Endothelial cell of umbilical vein (primary cell): ENCODE measurements around the gene RNF214. TPM values are rescaled to one million over a fixed set of nuclear protein-coding genes. Genes with fewer than 3 reads are reported as not detected.

ENCODE experiments used
- BruUV-seq: library from RNA; stranded (reverse); fragments of 400-500 nt; replicated peaks from 2 replicates; lab custom pipeline; 2021; lab: Mats Ljungman, UMichigan
- CTCF ChIA-PET: fragments of 300-600, 350-600 bp; sonication (Branson Sonifier 250); formaldehyde crosslinking; loops from one replicate; lab custom pipeline; 2021; ENCODE audit warnings: antibody characterized with exemption, inconsistent platforms; lab: Charles Lee
- POLR2A ChIA-PET: fragments of 300-600, 350-600 bp; sonication (Branson Sonifier 250); formaldehyde crosslinking; loops from one replicate; lab custom pipeline; 2021; ENCODE audit warnings: antibody characterized with exemption, inconsistent platforms; lab: Charles Lee
- DNase-seq: peaks from one replicate; pipeline ENCODE4 v3.0.0-alpha.2; 2011; ENCODE audit warnings: low read depth, low spot score
- FAIRE-seq: peaks from 2 replicates; lab custom pipeline; 2011; peaks lifted over from hg19 to GRCh38; lab: Jason Lieb, UNC
- H2AFZ ChIP-seq: 2 replicates; pipeline ENCODE4 v1.6.0; 2012; ENCODE audit warnings: low read depth, low read length, control low read depth, inconsistent platforms
- H3K27ac ChIP-seq: 2 replicates; pipeline ENCODE4 v1.5.1; 2011; ENCODE audit warnings: low read depth, mild to moderate bottlenecking, control low read depth, low read length, moderate library complexity; ENCODE audit not compliant: insufficient read depth
- H3K27me3 ChIP-seq, 2 experiments: 2 replicates each; pipeline versions ENCODE4 v1.6.0 to v1.6.1; 2011; ENCODE audit warnings: low read length in 2 of 2, mixed read lengths in 1 of 2; ENCODE audit not compliant: control insufficient read depth in 2 of 2, insufficient read depth in 2 of 2
- H3K36me3 ChIP-seq, 2 experiments: 2 replicates in 1 of 2; 3 replicates in 1 of 2; pipeline ENCODE4 v1.5.1; 2011; ENCODE audit warnings: low read length in 2 of 2, mild to moderate bottlenecking in 1 of 2, moderate library complexity in 1 of 2; ENCODE audit not compliant: control insufficient read depth in 2 of 2, insufficient read depth in 2 of 2; ENCODE audit errors: extremely low read depth in 1 of 2
- H3K4me1 ChIP-seq: 3 replicates; pipeline ENCODE4 v1.5.1; 2011; ENCODE audit warnings: mild to moderate bottlenecking, low read length; ENCODE audit not compliant: control insufficient read depth, insufficient read depth; ENCODE audit errors: extremely low read depth
- H3K4me2 ChIP-seq: 2 replicates; pipeline ENCODE4 v1.6.1; 2011; ENCODE audit warnings: low read length, control low read depth, mixed read lengths; ENCODE audit not compliant: insufficient read depth
- H3K4me3 ChIP-seq, 3 experiments: fragments of 200-600 bp in 1 of 3; sonication (generic), shearing (Covaris generic) in 1 of 3; replicated peaks in 1 of 3; 2 replicates each; pipeline ENCODE4 v1.5.1; 2011 to 2016; ENCODE audit warnings: control low read depth in 3 of 3, low read length in 3 of 3, mild to moderate bottlenecking in 2 of 3, inconsistent platforms in 1 of 3, low read depth in 1 of 3, moderate library complexity in 1 of 3; ENCODE audit not compliant: insufficient read depth in 1 of 3
- H3K79me2 ChIP-seq: 2 replicates; pipeline ENCODE4 v1.6.0; 2012; ENCODE audit warnings: low read length, inconsistent platforms; ENCODE audit not compliant: control insufficient read depth, insufficient read depth
- H3K9ac ChIP-seq: replicated peaks from 2 replicates; pipeline ENCODE3; 2011; ENCODE audit warnings: low read length, control low read depth; ENCODE audit not compliant: insufficient read depth; ENCODE audit errors: extremely low read depth
- H3K9me1 ChIP-seq: replicated peaks from 3 replicates; pipeline ENCODE4 v1.6.0; 2011; ENCODE audit warnings: mild to moderate bottlenecking, low read length; ENCODE audit not compliant: control insufficient read depth, insufficient read depth; ENCODE audit errors: extremely low read depth
- H3K9me3 ChIP-seq: replicated peaks from 2 replicates; pipeline ENCODE4 v1.5.1; 2012; ENCODE audit warnings: low read length, inconsistent platforms; ENCODE audit not compliant: control insufficient read depth, insufficient read depth
- H4K20me1 ChIP-seq: replicated peaks from 2 replicates; pipeline ENCODE3; 2011; ENCODE audit warnings: mild to moderate bottlenecking, low read length; ENCODE audit not compliant: control insufficient read depth, insufficient read depth; ENCODE audit errors: extremely low read depth
- CTCF ChIP-seq, 2 donors: IDR thresholded peaks; 1 replicate in 1 of 2; 2 replicates in 1 of 2; pipeline ENCODE4 v1.5.1; 2011; ENCODE audit warnings: low read length in 2 of 2, mild to moderate bottlenecking in 2 of 2, moderate library complexity in 2 of 2, control low read depth in 1 of 2, inconsistent platforms in 1 of 2, low read depth in 1 of 2; ENCODE audit not compliant: insufficient read depth in 1 of 2; ENCODE audit errors: extremely low read depth in 1 of 2
- EZH2 ChIP-seq: IDR thresholded peaks from 2 replicates; pipeline ENCODE4 v1.6.1; 2012; ENCODE audit warnings: borderline replicate concordance, low read depth, mild to moderate bottlenecking, moderate library complexity, low read length, inconsistent platforms; ENCODE audit not compliant: severe bottlenecking
- FOS ChIP-seq: IDR thresholded peaks from 2 replicates; pipeline ENCODE4 v1.6.1; 2011; ENCODE audit warnings: mild to moderate bottlenecking, low read length, moderate library complexity, borderline replicate concordance; ENCODE audit not compliant: insufficient read depth
- GATA2 ChIP-seq: IDR thresholded peaks from 2 replicates; pipeline ENCODE4 v1.7.0; 2011; ENCODE audit warnings: low read depth, mild to moderate bottlenecking, moderate library complexity, mixed read lengths, low read length; ENCODE audit not compliant: insufficient read length, insufficient read depth
- JUN ChIP-seq: IDR thresholded peaks from 2 replicates; pipeline ENCODE4 v1.6.1; 2011; ENCODE audit warnings: borderline replicate concordance, low read depth; ENCODE audit not compliant: insufficient read length, insufficient read depth
- MAX ChIP-seq: IDR thresholded peaks from 2 replicates; pipeline ENCODE4 v1.6.1; 2011; ENCODE audit not compliant: insufficient read depth, insufficient read length
- MYC ChIP-seq: IDR thresholded peaks from one replicate; pipeline ENCODE4 v1.6.1; 2011; ENCODE audit warnings: mild to moderate bottlenecking, low read depth, low read length
- POLR2A ChIP-seq: IDR thresholded peaks from 2 replicates; pipeline ENCODE4 v1.6.1; 2012; ENCODE audit warnings: low read depth, mild to moderate bottlenecking, control low read depth, low read length
- POLR2AphosphoS5 ChIP-seq: IDR thresholded peaks from 2 replicates; pipeline ENCODE4 v1.6.1; 2012; ENCODE audit warnings: low read depth, mild to moderate bottlenecking, control low read depth, low read length, moderate library complexity; ENCODE audit not compliant: insufficient read depth
- dilution Hi-C: fragments of 300-500 bp; cut with MboI; formaldehyde crosslinking; loops from one replicate; pipeline ENCODE4 v1.15.0; 2019; ENCODE audit warnings: low sequenced_read_pairs; ENCODE audit not compliant: extremely low pct_ligation_motif_present
- intact Hi-C: fragments of 100-400 bp; cut with micrococcal nuclease; formaldehyde crosslinking; loops from one replicate; pipeline ENCODE4 v1.10.0; 2022
- polyA plus RNA-seq, 4 experiments: library from polyadenylated mRNA; depleted of rRNA in 3 of 4; stranded (reverse) in 3 of 4; unstranded in 1 of 4; fragments of >200 nt; gene quantifications; 2 replicates each; pipeline versions ENCODE4 v1.2.1 to v1.2.3, GENCODE V29; 2011 to 2012; ENCODE audit warnings: missing spikeins in 1 of 4
- total RNA-seq: library from RNA; stranded (reverse); gene quantifications from 2 replicates; pipeline ENCODE4 v1.2.3, GENCODE V29; 2021

Gene RNF214
- total and polyA plus RNA-seq, 2 donors (not counting 3 experiments of a cell fraction or from before 2014, with no cell fraction given), result 24.3 to 28.2 TPM

GRCh38 chr11:117230999-117231841 is 1.3 kb upstream of the RNF214 start:
- H3K27ac ChIP-seq, result peak overlapping the region; percentile 89
- H3K27me3 ChIP-seq, result no peaks in the 10 kb centered on the region
- H2AFZ ChIP-seq, result peak overlapping the region; percentile 100
- no peaks in the 10 kb centered on the region for H4K20me1 ChIP-seq
- peak; percentile 22 for DNase-seq
- intact Hi-C loops, result loop anchor here (1.0 to 10.0 kb wide), 2 partner anchors 50 to 584 kb away; no protein-coding TSS in a partner anchor
- BruUV-seq, result no TSS peak
- no peaks in the 10 kb centered on the region for H3K9me1 ChIP-seq
- ChIA-PET CTCF (interaction anchor here (0.6 to 3.6 kb wide), 17 partner anchors 10 to 715 kb away, joined by 3 to 24 read pairs (median 3); partner anchors contain the start of genes APOA5, PAFAH1B2 and SIDT2), POLR2A (interaction anchor here (1.1 kb wide), 1 partner anchor 52 kb away, joined by 4 read pairs; no protein-coding TSS in a partner anchor)
- H3K4me1 ChIP-seq, result peaks cover 20% of the 10 kb centered on the region
- TF ChIP-seq CTCF (IDR thresholded peaks at IDR 0.05; ENCODE audit: extremely low read depth in 1 of 2, insufficient read depth in 1 of 2, low read depth in 1 of 2, low read length in 2 of 2) (no peak), POLR2AphosphoS5 (no peak), MYC (no peak), JUN (no peak), MAX (no peak), POLR2A (no peak), GATA2 (no peak), EZH2 (no peak), FOS (no peak)
- no peak for FAIRE-seq
- H3K79me2 ChIP-seq, result peaks cover 19% of the 10 kb centered on the region
- no peaks in the 10 kb centered on the region for H3K9me3 ChIP-seq
- dilution Hi-C loops, result no loop called here
- H3K4me3 ChIP-seq, result peak overlapping the region; percentile 82 to 97 (median 90)
- peak overlapping the region; percentile 53 for H3K4me2 ChIP-seq
- H3K9ac ChIP-seq, result peak overlapping the region; percentile 93
- peaks cover 0 to 19% of the 10 kb centered on the region in 2 experiments for H3K36me3 ChIP-seq
